GM04503 (cell line): ENCODE data around the gene FBXO42.
"Not testable (repeated sequence)": the region's sequence is repeated elsewhere in the genome, so short reads cannot be mapped to it uniquely, and the experiment has no call there.

Experiments used
- DNase-seq: peaks from one replicate; pipeline ENCODE4 v3.0.0-alpha.2; 2012; ENCODE audit warnings: low read depth

Gene FBXO42

GRCh38 chr1:16221499-16221898 lies 130.8 kb downstream of the FBXO42 start:
- no peak for DNase-seq

DNA sequence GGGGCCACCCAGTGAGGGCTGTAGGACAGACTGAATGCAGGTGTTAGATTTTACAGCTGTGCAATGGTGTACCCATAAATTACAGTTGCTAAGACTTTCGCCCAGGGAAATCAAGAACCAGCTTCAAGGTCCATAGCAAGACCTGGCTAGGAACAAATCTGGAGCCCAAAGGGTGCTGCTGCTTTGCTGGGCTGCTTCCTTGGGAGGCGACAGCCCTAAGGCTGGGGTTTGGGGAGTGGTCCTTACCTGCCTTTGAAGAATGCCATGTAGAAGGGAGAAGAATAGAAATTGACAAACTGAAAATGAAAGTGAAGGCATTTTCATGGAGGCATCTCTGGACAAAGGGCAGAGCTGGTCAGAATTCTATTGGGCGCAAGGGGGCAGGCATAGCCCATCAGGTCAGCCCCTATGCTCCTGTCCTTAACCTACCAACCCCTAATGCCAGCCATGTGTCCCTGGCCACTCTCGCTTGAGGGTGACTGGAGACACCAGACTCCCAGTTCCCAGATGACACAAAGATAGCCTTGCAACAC lies 132.2 kb downstream of the FBXO42 start:
- DNase-seq, result no peak

GRCh38 chr1:16218674-16219071 lies 133.6 kb downstream of the FBXO42 start:
- DNase-seq, result no peak

- no peak for DNase-seq
Observed at GRCh38 chr1:16218014-16218673, 134.1 kb downstream of the FBXO42 start.

DNA sequence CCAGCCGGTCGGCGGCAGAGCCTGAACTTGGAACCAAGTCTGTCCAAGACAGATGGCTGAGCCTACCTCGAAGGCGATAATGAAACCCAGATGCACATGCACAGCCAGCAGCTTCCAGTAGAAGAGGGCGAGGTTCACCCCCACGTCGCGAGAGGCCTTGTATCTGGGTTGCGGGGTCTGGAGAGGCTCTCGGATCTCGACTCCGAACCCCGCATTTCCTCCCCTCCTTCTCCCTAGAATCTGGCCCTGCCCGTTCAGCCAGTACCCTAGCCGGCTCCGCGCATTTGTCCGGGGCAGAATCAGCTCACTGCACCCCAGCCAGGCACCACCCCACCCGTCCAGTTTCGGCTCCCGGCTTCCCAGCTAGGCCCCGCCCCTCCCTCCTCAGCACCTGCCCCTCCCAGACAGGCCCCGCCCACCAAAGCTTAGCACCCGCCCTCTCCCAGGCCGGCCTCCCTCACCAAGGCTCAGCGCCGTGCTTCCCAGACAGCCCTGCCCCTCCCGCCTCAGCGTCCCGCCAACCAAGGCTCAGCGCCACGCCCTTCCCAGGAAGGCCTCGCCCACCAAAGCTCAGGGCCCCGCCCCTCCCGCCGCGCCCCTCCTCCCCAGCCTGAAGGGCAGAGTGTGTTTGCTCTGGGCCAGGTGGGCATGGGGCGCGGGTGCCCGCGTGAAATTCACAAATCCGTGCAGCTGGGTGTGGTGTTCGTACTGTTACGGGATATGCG lies 135.1 kb downstream of the FBXO42 start:
- DNase-seq, result peak; percentile 56

DNA sequence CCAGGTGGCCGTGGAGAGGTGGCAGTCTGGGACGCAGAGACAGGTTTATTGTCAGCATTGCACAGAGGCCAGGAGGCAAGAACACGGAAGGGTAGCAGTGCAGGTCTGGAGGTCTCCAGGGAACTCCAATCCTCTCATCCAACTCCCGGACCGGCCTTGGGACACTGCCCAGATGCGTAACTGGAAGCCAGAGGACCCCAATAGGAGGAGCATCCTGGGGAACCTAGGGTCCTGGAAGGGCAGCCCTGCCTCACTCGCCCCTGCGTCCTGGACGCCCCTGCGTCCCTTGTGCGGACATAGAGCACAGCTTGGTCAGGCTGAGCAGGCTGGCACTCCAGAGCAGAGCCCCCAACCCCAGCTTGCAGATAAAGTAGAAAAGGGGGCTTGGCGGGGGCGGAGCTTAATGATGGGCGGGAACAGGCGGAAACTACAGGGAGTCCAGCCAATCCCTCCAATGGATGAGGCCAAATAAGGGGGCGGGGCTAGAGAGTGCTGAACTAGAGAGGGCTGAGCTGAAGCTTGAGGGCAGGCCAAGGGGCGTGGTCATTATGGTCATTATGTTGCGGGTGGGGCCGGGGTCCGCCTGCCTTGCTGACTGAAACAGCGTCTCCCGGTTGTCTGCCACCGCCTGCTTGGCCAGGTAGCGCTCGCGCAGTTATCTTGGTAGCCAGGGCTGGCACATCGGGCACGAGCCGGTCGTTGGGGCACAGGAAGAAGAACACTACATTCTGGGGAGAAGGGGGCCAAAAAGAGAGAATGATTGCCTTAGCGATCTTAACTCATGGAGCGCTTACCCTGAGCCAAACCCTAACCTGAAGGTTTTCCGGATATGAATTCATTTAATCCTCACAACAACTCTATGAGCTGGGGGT lies 136.2 kb downstream of the FBXO42 start:
- DNase-seq, result no peak

GRCh38 chr1:16215240-16215639 lies 137.0 kb downstream of the FBXO42 start:
- not testable (repeated sequence) for DNase-seq

- DNase-seq, result not testable (repeated sequence)
Observed at GRCh38 chr1:16213544-16213943, 138.7 kb downstream of the FBXO42 start.

GRCh38 chr1:16213013-16213412 lies 139.3 kb downstream of the FBXO42 start:
- no peak for DNase-seq

DNA sequence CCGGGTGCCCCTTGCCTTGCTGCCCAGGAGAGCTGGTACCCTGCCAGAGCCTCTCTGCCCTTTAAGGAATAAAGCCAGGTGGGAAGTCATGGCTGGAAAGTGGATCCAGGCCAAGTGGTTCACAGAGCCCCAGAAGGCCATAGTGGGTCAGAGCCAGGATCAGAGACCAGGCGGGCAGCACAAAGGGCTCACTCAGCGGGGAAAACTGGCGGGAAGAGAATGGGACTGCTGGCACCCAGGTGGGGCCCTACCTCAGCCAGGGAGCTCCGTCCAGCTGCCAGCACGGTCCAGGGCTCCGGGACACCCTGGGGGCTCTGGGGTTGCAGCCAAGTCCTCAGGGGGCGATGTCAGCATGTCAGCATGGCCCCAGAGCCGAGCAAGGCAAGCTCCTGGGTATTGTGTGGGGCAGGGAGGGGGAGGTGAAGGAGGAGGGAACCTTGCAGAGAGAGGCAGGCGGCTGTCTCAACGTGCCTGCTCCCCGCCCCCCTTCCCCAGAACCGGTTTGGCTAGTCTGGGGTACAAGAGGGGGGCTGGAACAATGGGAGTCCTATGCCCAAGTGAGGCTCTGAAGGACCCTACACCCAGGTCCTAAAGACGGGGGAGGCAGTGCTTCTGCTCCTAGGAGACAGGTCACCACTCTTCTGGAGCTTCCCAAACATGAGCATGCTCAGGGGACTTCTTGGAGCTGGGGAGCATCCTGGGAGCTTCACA lies 139.9 kb downstream of the FBXO42 start, which contains the start of gene ARHGEF19:
ARHGEF19 (minus strand) TSS at position 402 of the 711 bp plus-strand sequence. CDS start 3,598 bp downstream, outside the sequence.
- no peak for DNase-seq

DNA sequence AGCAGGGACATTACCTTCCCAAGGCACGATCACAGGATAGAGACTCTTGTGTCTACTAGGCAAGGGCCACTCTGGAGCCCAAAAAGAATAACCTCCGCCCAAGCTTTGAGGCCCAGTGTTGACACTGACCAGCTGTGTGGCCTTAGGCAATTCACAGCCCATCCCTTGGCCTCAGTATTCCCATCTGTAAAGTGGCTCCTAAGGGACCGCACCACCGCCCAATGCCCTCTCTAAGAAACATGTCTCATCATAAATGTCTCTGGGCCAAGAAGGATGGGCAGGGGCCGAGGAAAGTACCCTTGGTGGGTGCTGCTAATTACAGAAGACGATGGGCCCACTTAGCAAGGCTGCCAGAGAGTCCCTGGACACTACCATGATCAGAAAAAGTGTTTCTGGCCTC lies 140.5 kb downstream of the FBXO42 start:
- no peak for DNase-seq

DNA sequence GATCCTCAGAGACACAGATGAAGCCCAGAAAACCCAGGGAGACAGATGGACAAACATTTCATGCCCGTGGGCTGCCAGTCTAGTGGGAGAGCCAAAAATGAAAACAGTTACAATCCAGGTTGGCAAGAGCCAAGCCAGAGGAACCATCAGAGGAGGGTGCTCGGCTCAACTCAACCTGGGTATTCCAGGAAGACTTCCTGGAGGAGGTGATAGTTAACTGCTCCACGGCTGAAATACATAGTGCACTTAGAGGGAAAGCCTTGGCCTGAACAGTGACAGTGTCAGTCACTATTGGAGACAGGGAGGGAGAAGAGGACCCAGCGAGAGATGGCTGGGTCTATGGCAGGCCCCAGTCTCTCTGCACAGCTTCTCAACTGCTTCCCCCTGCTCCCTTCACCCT lies 141.7 kb downstream of the FBXO42 start:
- DNase-seq, result no peak

DNA sequence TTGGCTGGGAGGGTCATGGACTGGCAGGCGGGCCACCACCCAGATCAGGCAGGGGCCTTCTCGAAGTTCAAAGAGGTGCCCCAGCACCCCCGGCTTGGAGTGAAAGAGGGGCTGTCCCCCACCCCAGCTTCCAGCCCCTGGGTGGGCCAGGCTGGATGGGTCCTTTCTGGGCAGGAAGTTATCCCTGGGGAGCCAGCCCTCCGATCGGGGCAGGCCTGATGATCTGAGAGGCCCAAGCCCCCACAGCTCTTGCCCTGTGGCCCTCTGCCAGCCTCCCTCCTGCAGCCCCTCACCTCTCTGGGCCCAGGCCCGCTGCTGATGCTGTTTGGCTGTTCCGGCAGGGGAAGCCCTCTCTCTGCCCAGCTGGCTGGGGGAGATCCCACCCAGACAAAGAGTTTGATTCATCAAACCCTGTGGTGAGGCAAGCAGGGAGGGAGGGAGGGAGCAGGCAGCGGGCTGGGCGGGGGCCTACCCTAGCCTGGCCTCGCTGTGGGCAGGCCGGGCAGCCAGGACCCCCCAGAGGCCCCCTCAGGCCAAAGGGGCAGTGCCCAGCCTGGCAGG lies 142.4 kb downstream of the FBXO42 start:
- DNase-seq, result no peak

DNA sequence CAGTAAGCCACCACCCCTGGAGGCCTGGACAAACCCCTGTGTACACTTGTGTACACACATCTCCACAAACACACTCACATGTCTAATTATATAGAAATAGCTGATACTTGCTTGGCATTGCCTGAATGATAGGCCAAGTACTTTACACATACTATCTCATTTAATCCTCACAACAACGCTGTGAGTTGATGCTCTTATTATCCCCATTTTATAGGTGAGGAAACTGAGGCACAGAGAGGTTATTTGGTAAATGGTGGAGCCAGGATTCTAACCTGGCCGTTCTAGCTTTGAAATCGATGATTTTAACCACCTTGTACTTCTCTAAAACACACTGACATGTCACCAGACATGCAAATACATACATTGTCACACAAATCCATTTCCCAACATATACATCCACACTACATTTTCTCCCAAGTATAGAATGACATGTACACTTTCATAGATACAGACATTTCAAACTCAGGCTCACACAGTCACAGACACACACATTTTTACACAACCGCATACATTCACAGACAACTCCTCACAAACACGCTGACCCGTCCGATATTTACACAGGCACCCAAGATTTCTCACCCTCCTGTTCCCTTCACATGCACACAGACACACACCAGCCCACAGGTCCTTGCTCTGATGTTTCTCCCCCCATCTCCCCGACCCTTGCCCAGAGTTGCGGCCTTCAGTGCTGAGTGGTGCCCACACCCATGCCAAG lies 143.0 kb downstream of the FBXO42 start:
- DNase-seq, result no peak

DNA sequence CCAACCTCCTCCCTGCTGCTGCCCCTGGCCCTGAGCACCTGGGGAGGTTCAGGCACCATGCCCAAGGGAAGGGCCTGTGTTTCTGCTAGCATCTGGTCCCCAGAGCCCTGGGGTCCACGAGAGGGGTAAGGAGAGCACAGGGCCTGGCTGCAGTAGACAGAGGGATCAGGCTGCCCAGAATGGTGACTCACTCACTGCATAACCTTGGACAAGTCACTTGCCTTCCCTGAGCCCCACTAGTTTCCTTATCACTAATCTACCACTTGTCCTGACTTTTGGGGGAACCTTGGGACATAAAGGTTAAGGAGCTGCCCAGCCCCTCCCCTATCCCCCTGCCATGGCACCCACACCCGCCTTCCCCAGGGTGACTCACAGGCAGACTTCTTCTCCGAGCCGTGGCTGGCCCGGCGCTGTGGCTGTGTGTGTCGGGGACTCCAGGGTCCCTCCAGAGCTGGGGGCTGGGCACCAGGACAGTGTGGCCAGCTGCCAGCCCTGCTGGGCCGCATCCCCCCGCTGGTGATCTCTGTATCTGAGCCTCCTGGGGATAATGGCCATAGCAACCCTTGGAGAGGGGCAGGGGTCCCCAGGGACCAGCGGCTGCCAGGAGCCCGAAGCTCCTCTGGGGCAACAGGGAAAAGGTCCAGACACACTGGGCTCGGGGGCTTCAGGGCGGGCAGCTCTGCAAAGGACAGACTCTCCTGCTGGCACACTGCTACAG lies 143.9 kb downstream of the FBXO42 start:
- no peak for DNase-seq

GRCh38 chr1:16207318-16208269 lies 144.7 kb downstream of the FBXO42 start:
- DNase-seq, result no peak

GRCh38 chr1:16206547-16207317 lies 145.5 kb downstream of the FBXO42 start:
- DNase-seq, result peak; percentile 82
